NB4 (cell line): ENCODE measurements around the gene ZNF2.

ENCODE experiments used
- DNase-seq: peaks from one replicate; pipeline ENCODE4 v3.0.0; 2010; ENCODE audit warnings: low read depth
- H3K4me3 ChIP-seq: one replicate; pipeline ENCODE4 v1.5.1; 2011; ENCODE audit warnings: mild to moderate bottlenecking, low read depth, low read length, moderate library complexity
- CTCF ChIP-seq: IDR thresholded peaks from one replicate; pipeline ENCODE4 v1.5.1; 2012; ENCODE audit warnings: low read depth, low read length
- MYC ChIP-seq: IDR thresholded peaks from 2 replicates; pipeline ENCODE4 v1.6.1; 2011; ENCODE audit warnings: low read depth, low read length
- POLR2A ChIP-seq: IDR thresholded peaks from 2 replicates; pipeline ENCODE4 v1.6.1; 2011; ENCODE audit warnings: mild to moderate bottlenecking; ENCODE audit not compliant: insufficient read length; ENCODE audit errors: extremely low read depth
- TF ChIP-seq, protein P1 (sequence below): IDR thresholded peaks from 2 replicates; pipeline ENCODE4 v1.6.1; 2011; ENCODE audit warnings: low read depth, low read length

ZNF2 gene

DNA sequence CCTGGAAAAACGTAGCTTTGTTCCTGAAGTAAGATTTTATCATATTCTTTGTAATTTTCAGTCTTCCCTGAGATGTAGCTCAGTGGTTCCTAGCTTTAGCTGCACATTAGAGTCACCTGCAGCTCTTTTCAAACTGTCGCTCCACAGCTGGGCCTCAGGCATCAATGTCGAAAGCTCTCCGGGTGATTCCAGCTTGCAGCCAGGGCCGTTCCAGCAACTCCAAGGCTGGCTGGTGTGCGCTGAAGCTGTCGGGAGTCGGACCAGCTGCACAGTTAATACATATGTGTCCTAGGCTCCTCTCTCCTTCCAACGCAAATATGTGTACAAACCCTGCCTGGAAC lies 609 bp upstream of the ZNF2 start:
- no peak for TF ChIP-seq POLR2A
- TF ChIP-seq MYC, result no peak
- TF ChIP-seq, protein P1, sequence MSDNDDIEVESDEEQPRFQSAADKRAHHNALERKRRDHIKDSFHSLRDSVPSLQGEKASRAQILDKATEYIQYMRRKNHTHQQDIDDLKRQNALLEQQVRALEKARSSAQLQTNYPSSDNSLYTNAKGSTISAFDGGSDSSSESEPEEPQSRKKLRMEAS, result no peak
- TF ChIP-seq CTCF, result no peak
- peak overlapping the region; percentile 81 for H3K4me3 ChIP-seq
- no peak for DNase-seq

- H3K4me3 ChIP-seq, result peak overlapping the region; percentile 81
- DNase-seq, result no peak
- no peak for TF ChIP-seq POLR2A
- TF ChIP-seq MYC, result no peak
- no peak for TF ChIP-seq CTCF
- TF ChIP-seq, protein P1, result no peak
These were observed 605 bp downstream of the ZNF2 start for GRCh38 chr2:95166065-95166763.

DNA sequence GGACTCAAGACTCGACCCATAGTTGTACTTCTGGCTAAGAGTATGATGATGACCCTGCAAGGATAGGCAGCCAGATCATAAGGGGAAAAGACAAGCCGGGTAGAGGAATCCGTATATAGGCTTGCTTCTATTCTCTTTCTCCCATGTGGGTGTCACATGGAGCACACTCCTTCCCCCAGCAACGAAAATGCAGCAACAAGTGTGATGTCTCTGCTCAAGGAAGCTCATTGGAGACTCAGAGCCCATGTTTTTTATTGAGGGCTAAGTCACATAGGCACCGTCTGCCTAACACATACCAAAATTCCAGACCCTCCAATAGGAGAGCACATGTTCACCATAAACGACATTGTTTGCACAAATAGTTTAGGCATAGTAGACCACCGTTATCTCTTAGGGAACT lies 6.3 kb downstream of the ZNF2 start:
- H3K4me3 ChIP-seq, result no peak overlapping the region
- DNase-seq, result no peak
- TF ChIP-seq CTCF (no peak), POLR2A (no peak), MYC (no peak)
- TF ChIP-seq, protein P1, result no peak

- DNase-seq, result no peak
- TF ChIP-seq CTCF, result no peak
- TF ChIP-seq POLR2A, result no peak
- TF ChIP-seq, protein P1, result no peak
- TF ChIP-seq MYC, result no peak
- H3K4me3 ChIP-seq, result no peak overlapping the region
These were observed 8.5 kb downstream of the ZNF2 start for GRCh38 chr2:95174031-95174542.

GRCh38 chr2:95179451-95179850 lies 13.8 kb downstream of the ZNF2 start:
- TF ChIP-seq CTCF, result no peak
- no peak for TF ChIP-seq POLR2A
- TF ChIP-seq, protein P1, result no peak
- TF ChIP-seq MYC, result no peak
- H3K4me3 ChIP-seq, result no peak overlapping the region
- DNase-seq, result no peak
